CD14-positive monocyte (primary cell): ENCODE measurements around the gene CHPF. TPM values are rescaled to one million over a fixed set of nuclear protein-coding genes. Genes with fewer than 3 reads are reported as not detected.

ENCODE experiments used
- DNase-seq, 3 donors: peaks; one replicate each; pipeline ENCODE4 v3.0.0-alpha.2; 2011 to 2022
- H2AFZ ChIP-seq: 2 replicates; pipeline ENCODE4 v1.6.0; 2012; ENCODE audit warnings: mild to moderate bottlenecking, low read depth, low read length, inconsistent platforms; ENCODE audit not compliant: insufficient read depth, poor library complexity, severe bottlenecking
- H3K27ac ChIP-seq, 2 donors: 1 replicate in 1 of 2; 2 replicates in 1 of 2; pipeline ENCODE4 v1.5.1; 2012 to 2013; ENCODE audit warnings: low read length in 2 of 2, control low read depth in 1 of 2, inconsistent platforms in 1 of 2, low read depth in 1 of 2, mild to moderate bottlenecking in 1 of 2
- H3K27me3 ChIP-seq, 2 donors: one replicate each; pipeline versions ENCODE4 v1.6.0 to v1.6.1; 2011 to 2013; ENCODE audit warnings: low read length in 2 of 2; ENCODE audit not compliant: control insufficient read depth in 2 of 2, insufficient read depth in 2 of 2
- H3K36me3 ChIP-seq, 2 donors: replicated peaks in 1 of 2; 1 replicate in 1 of 2; 2 replicates in 1 of 2; pipeline versions ENCODE4 v1.5.1 to v1.6.1; 2012 to 2013; ENCODE audit warnings: low read length in 2 of 2, control low read depth in 1 of 2, inconsistent platforms in 1 of 2, mild to moderate bottlenecking in 1 of 2; ENCODE audit not compliant: insufficient read depth in 2 of 2, control insufficient read depth in 1 of 2
- H3K4me1 ChIP-seq, 2 donors: 1 replicate in 1 of 2; 2 replicates in 1 of 2; pipeline versions ENCODE4 v1.5.1 to v1.6.1; 2012 to 2013; ENCODE audit warnings: low read length in 2 of 2, control low read depth in 1 of 2, inconsistent platforms in 1 of 2, mild to moderate bottlenecking in 1 of 2, moderate library complexity in 1 of 2; ENCODE audit not compliant: insufficient read depth in 2 of 2, control insufficient read depth in 1 of 2
- H3K4me2 ChIP-seq: replicated peaks from 2 replicates; pipeline ENCODE3; 2012; ENCODE audit warnings: low read length, moderate library complexity, mild to moderate bottlenecking; ENCODE audit not compliant: poor library complexity, severe bottlenecking; ENCODE audit errors: extremely low read depth
- H3K4me3 ChIP-seq, 3 experiments: fragments of 200-600 bp in 1 of 3; sonication (generic) in 1 of 3; replicated peaks in 1 of 3; 1 replicate in 2 of 3; 2 replicates in 1 of 3; pipeline ENCODE4 v1.5.1; 2011 to 2013; ENCODE audit warnings: low read length in 3 of 3, mild to moderate bottlenecking in 3 of 3, control low read depth in 2 of 3, low read depth in 2 of 3, inconsistent platforms in 1 of 3, moderate library complexity in 1 of 3
- H3K79me2 ChIP-seq: 2 replicates; pipeline ENCODE4 v1.6.0; 2012; ENCODE audit warnings: mild to moderate bottlenecking, control low read depth, inconsistent platforms, low read length, moderate library complexity; ENCODE audit not compliant: insufficient read depth
- H3K9ac ChIP-seq: 2 replicates; pipeline ENCODE4 v1.6.0; 2017; ENCODE audit warnings: low read length, mild to moderate bottlenecking; ENCODE audit not compliant: insufficient read depth, poor library complexity, severe bottlenecking
- H3K9me3 ChIP-seq, 2 donors: replicated peaks in 1 of 2; 1 replicate in 1 of 2; 2 replicates in 1 of 2; pipeline versions ENCODE4 v1.5.1 to v1.6.1; 2012 to 2013; ENCODE audit warnings: low read length in 2 of 2, control low read depth in 1 of 2; ENCODE audit not compliant: control insufficient read depth in 1 of 2, insufficient read depth in 1 of 2
- H4K20me1 ChIP-seq: 2 replicates; pipeline ENCODE4 v1.6.0; 2012; ENCODE audit warnings: mild to moderate bottlenecking, low read length, control low read depth, moderate library complexity; ENCODE audit not compliant: insufficient read depth
- H3K27ac Mint-ChIP-seq, 7 donors: one replicate each; pipeline ENCODE4 v1.8.0; 2020; ENCODE audit warnings: mild to moderate bottlenecking in 7 of 7, mixed read lengths in 7 of 7, moderate library complexity in 6 of 7, inconsistent platforms in 2 of 7
- H3K27me3 Mint-ChIP-seq, 3 donors: one replicate each; pipeline ENCODE4 v1.8.0; 2021 to 2022; ENCODE audit warnings: low read depth in 3 of 3, mild to moderate bottlenecking in 3 of 3, mixed read lengths in 3 of 3, moderate library complexity in 3 of 3, inconsistent platforms in 1 of 3
- H3K36me3 Mint-ChIP-seq, 2 donors: one replicate each; pipeline ENCODE4 v1.8.0; 2020; ENCODE audit warnings: mixed read lengths in 2 of 2, inconsistent platforms in 1 of 2, mild to moderate bottlenecking in 1 of 2
- H3K4me1 Mint-ChIP-seq: one replicate; pipeline ENCODE4 v1.8.0; 2020; ENCODE audit warnings: mild to moderate bottlenecking, mixed read lengths
- H3K4me3 Mint-ChIP-seq, 2 donors: one replicate each; pipeline ENCODE4 v1.8.0; 2020; ENCODE audit warnings: mild to moderate bottlenecking in 2 of 2, mixed read lengths in 2 of 2, moderate library complexity in 1 of 2
- H3K9me3 Mint-ChIP-seq, 7 donors: one replicate each; pipeline ENCODE4 v1.8.0; 2020 to 2022; ENCODE audit warnings: mixed read lengths in 7 of 7, mild to moderate bottlenecking in 6 of 7, moderate library complexity in 6 of 7, inconsistent platforms in 2 of 7
- WGBS: methylation state at CpG from one replicate; pipeline ENCODE4 v1.1.5; 2013; ENCODE audit warnings: missing lambda C conversion rate; ENCODE audit not compliant: insufficient coverage; 5-methylcytosine and 5-hydroxymethylcytosine counted together
- intact Hi-C, 2 donors: fragments of 100-400 bp; cut with micrococcal nuclease; formaldehyde crosslinking; loops; one replicate each; pipeline versions ENCODE4 v1.15.0 to v1.15.1; 2023
- polyA plus RNA-seq, 3 donors: library from polyadenylated mRNA; depleted of rRNA in 1 of 3; unstranded in 2 of 3; stranded (reverse) in 1 of 3; fragments of 300-500 nt in 2 of 3; fragments of >200 nt in 1 of 3; fragmentation: Illumina TruSeq in 2 of 3; gene quantifications; 1 replicate in 2 of 3; 2 replicates in 1 of 3; pipeline ENCODE4 v1.2.3, GENCODE V29; 2012 to 2021
- TF ChIP-seq, protein P1 (sequence below): fragments of 200-600 bp; IDR thresholded peaks from one replicate; pipeline ENCODE4 v1.8.0; 2022; ENCODE audit warnings: antibody characterized with exemption, mild to moderate bottlenecking

Gene CHPF
- polyA plus RNA-seq, 3 donors: 0.09 to 0.32 (median 0.09) TPM

DNA sequence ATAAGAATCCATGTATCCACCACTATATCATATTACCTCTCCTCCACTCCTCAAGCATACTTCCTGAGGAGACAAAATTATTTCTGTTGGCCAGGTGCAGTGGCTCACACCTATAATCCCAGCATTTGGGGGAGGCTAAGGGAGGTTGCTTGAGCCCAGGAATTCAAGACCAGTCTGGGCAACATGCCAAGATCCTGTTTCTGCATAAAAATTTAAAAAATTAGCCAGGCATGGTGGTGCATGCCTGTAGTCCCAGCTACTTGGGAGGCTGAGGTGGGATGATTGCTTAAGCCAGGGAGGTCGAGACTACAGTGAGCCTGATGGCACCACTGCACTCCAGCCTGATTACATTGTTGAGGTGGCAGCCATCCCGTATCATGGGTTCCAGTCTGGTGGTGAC lies 37.7 kb upstream of the CHPF start:
- Mint-ChIP-seq H3K36me3 (no peaks in the 10 kb centered on the region), H3K4me3 (no peak overlapping the region), H3K27me3 (peaks cover 4 to 8% (median 8%) of the 10 kb centered on the region in 3 donors), H3K9me3 (peaks cover 0 to 5% (median 0%) of the 10 kb centered on the region in 7 donors), H3K27ac (peak overlapping the region in 1 of 7 donors; percentile 16), H3K4me1 (peaks cover 12% of the 10 kb centered on the region)
- Histone ChIP-seq H3K4me3 (no peak overlapping the region), H4K20me1 (no peaks in the 10 kb centered on the region), H3K4me1 (peaks cover 8 to 11% of the 10 kb centered on the region in 2 donors), H3K36me3 (no peaks in the 10 kb centered on the region), H3K9ac (no peak overlapping the region), H3K79me2 (no peaks in the 10 kb centered on the region), H2AFZ (no peak overlapping the region), H3K9me3 (no peaks in the 10 kb centered on the region), H3K27ac (no peak overlapping the region), H3K4me2 (no peak overlapping the region), H3K27me3 (peaks cover 0 to 8% of the 10 kb centered on the region in 2 donors)
- intact Hi-C loops: no loop called here
- TF ChIP-seq, protein P1, sequence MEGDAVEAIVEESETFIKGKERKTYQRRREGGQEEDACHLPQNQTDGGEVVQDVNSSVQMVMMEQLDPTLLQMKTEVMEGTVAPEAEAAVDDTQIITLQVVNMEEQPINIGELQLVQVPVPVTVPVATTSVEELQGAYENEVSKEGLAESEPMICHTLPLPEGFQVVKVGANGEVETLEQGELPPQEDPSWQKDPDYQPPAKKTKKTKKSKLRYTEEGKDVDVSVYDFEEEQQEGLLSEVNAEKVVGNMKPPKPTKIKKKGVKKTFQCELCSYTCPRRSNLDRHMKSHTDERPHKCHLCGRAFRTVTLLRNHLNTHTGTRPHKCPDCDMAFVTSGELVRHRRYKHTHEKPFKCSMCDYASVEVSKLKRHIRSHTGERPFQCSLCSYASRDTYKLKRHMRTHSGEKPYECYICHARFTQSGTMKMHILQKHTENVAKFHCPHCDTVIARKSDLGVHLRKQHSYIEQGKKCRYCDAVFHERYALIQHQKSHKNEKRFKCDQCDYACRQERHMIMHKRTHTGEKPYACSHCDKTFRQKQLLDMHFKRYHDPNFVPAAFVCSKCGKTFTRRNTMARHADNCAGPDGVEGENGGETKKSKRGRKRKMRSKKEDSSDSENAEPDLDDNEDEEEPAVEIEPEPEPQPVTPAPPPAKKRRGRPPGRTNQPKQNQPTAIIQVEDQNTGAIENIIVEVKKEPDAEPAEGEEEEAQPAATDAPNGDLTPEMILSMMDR: no peak
- WGBS: 63% methylated on average over 1 of the region's 2 CpGs
- no peak for DNase-seq

DNA sequence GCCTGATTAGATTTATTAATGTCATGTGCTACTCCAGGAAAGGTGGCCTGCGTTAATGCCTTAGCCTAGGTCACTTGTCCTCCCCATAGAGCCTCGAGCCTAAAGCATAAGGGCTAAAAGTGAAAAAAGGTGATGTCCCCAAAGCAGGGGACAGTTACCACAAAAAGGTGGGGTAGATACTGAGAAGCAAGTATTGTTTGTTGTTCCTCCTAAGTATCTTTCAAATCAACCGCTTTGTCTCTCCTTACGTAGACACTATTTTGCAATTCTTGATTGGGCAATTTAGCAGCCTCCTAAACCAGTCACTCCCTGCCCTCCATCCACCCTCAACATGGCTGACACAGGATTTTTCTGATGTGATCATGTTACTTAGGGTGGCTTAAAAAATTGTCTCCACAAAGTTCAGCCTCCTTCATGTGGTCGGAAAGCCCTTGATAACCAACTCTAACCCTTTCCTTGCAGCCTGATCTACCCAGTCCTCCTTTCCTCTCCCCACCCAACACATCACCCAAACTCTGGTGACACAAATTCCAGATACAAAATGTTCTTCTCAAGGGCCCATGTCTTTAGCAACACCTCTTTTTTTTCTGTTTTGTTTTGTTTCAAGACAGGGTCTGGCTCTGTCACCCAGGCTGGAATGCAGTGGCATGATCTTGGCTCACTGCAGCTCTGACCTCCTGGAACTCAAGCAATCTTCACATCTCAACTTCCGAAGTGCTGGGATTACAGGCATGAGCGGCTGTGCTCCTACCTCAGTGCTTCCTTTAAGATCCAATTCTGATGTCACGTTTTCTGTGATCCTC lies 35.4 kb upstream of the CHPF start:
- Histone ChIP-seq H3K27me3 (peaks cover 0 to 3% of the 10 kb centered on the region in 2 donors), H3K4me2 (no peak overlapping the region), H3K9ac (no peak overlapping the region), H3K4me1 (peaks cover 8 to 11% of the 10 kb centered on the region in 2 donors), H3K27ac (no peak overlapping the region), H3K79me2 (no peaks in the 10 kb centered on the region), H3K4me3 (no peak overlapping the region), H3K36me3 (no peaks in the 10 kb centered on the region), H3K9me3 (no peaks in the 10 kb centered on the region), H4K20me1 (no peaks in the 10 kb centered on the region), H2AFZ (peak overlapping the region; percentile 56)
- TF ChIP-seq, protein P1: no peak
- Mint-ChIP-seq H3K9me3 (peaks cover 0 to 5% (median 0%) of the 10 kb centered on the region in 7 donors), H3K36me3 (no peaks in the 10 kb centered on the region), H3K4me3 (no peak overlapping the region), H3K4me1 (peaks cover 16% of the 10 kb centered on the region), H3K27me3 (peaks cover 6 to 8% (median 7%) of the 10 kb centered on the region in 3 donors), H3K27ac (peak overlapping the region in 6 of 7 donors; percentile 16 to 63 (median 28))
- peak; percentile 64 to 79 (median 76) for DNase-seq
- WGBS: 96% methylated on average over 3 of the region's 8 CpGs
- intact Hi-C loops: no loop called here
